ENCODE data around the gene IFNA2.

IFNA2 gene

DNA sequence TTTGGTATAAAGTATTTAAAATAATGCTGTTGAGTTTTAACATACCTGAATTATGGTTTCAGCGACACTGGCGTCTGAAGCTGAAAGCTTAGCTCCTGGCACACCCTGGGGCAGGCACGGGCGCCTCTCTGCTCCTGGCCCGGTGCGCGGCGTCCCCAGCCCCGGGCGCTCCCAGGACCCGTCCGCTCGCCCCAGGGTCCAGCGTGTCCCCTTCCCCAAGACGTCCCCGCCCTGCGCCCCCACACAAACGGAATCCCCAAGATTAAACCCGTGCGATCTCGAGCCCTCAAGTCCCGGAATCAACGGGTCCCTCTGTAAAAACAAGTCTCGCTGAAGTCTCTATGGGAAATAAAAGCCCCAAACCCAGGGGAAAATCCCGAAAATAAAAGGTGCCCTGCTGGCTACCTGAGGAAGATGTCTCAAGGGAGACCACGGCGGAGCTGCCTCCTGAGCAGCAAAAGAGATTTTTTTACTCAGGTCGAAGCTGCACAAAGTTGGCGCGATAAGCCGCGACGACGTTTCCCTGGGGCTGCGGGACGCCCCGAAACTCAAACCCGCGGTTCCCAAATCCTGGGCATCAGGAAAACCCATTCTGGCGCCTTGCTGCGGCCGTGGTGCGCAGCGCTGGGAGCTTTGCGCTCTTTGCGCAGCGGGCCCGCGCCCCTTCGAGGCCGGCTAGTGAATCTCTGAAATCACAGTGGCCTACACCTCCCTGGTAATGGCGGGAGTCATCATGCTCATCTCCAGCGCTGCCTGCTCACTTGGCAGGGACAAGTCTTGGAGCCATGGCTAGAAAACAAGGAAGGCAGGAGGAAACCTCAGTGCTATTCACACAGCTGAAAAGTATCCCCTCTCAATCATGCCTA is 17.4 kb upstream of the IFNA2 start:
- DNase-seq (ENCODE audit: insufficient read length, low spot score), result no peak
- no peak for FAIRE-seq
- TF ChIP-seq, protein P1, sequence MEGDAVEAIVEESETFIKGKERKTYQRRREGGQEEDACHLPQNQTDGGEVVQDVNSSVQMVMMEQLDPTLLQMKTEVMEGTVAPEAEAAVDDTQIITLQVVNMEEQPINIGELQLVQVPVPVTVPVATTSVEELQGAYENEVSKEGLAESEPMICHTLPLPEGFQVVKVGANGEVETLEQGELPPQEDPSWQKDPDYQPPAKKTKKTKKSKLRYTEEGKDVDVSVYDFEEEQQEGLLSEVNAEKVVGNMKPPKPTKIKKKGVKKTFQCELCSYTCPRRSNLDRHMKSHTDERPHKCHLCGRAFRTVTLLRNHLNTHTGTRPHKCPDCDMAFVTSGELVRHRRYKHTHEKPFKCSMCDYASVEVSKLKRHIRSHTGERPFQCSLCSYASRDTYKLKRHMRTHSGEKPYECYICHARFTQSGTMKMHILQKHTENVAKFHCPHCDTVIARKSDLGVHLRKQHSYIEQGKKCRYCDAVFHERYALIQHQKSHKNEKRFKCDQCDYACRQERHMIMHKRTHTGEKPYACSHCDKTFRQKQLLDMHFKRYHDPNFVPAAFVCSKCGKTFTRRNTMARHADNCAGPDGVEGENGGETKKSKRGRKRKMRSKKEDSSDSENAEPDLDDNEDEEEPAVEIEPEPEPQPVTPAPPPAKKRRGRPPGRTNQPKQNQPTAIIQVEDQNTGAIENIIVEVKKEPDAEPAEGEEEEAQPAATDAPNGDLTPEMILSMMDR (IDR thresholded peaks at IDR 0.05; ENCODE audit: insufficient read depth, missing control alignments), result no peak

DNA sequence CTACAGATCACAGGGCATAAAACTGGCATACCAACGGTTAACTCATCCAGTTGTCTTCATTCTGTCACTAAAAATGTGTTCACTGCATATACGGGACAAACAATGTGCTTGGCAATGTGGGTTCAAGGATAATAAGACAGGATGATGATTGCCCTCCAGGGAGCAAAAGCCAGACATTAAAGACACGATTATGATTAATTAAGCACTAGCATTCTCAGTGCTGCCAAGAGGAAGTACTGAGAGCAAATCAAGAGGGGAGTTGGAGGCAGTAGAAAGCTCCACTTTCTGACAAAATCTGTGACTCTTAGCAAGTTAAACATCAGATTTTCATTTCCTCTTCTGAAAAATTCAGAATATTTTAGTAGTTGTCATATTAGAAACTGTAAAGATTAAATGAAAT is 14.8 kb upstream of the IFNA2 start:
- DNase-seq (ENCODE audit: insufficient read length, low spot score) (no peak), FAIRE-seq (no peak)
- TF ChIP-seq, protein P1 (IDR thresholded peaks at IDR 0.05; ENCODE audit: insufficient read depth, missing control alignments), result no peak

DNA sequence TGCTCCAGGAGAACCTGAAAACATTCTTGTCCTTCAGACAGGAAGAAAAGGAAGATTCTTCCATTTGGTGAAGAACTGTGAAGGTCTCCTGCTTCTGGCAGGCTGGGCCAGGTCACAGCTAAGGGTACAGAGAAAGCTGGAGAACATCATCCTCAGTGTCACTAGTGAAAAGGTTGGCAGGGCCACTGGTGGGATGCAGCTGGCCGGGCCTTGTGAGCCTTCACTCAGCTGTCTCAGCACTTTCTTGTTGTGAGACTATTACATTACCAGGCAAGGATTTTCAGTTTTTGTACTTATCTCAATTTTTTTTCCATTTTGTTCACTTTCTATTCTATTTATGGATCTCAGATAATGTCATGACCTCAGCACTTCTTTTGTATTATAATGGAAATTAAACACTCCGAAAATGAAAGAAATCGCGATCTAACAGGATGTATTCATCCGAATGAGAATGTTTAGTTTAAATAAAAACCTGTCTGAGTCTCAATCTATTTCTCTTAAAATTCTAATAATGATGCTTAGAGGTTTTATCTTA is 13.8 kb upstream of the IFNA2 start:
- DNase-seq (ENCODE audit: insufficient read length, low spot score) (no peak), FAIRE-seq (no peak)
- TF ChIP-seq, protein P1 (IDR thresholded peaks at IDR 0.05; ENCODE audit: insufficient read depth, missing control alignments), result no peak

DNA sequence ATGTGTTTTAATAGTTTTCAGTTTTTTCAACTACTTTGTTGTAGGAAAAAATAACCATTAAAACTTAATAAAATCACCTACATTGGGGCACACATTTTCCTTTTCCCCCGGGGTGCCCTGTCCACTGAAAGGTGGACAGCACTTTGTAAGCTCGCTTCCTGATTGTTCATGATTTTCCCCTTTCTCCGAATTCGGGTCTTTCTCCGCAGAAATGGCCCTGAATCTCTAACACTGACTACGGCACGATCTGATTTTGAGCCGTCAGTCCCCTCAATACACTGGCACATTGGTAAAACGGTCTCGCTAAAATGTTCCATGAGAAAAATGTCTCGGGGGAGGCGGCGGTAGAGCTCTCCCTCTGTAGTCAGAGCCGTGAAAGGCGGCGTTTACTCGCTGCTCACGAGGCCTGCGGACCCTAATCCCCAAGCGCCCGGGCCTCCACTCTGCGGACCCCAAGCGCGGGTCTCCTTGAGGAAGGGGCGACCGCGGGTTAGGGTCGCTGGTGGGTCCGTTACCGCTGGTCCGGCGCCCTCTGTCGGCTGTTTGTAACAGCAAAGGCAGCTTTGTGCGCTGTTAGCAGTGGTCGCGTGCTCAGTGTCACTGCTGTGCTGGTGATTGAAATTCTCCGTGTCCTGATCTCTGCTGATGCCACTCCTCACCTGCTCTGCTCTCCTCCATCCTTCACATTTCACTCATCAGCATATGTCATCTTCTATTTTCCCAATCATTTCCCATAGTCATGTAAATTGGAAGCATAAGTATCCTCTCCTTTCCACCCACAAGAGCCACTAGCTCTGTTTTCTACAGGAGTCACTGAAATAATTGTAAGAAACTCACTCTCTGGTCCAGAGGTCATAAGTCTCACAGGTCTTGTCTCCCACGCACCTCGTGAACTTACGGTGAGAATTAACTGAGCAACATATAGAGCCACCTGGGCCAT is 10.8 kb upstream of the IFNA2 start:
- TF ChIP-seq, protein P1 (IDR thresholded peaks at IDR 0.05; ENCODE audit: insufficient read depth, missing control alignments), result peak; percentile 62
- no peak for FAIRE-seq
- DNase-seq (ENCODE audit: insufficient read length, low spot score), result no peak

DNA sequence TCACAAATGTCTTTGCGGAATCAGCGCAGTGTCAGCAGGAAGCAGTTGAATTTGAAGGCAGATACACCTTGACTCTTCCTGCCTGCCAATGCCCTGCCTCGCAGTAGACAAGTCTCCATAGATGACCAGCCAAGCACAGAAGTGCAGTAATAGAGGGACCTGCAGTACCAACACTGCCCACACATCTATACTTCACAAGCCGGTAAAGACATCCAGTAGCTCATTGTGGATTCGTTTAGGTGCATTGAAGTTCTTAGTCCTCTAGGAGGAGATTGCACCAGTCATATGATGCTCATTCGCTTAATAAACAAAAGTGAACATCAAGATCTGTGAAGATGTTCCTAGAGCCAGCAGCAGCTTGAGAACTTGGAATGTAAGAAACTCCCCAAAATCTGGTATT is 7.1 kb upstream of the IFNA2 start:
- TF ChIP-seq, protein P1 (IDR thresholded peaks at IDR 0.05; ENCODE audit: insufficient read depth, missing control alignments), result no peak
- DNase-seq (ENCODE audit: insufficient read length, low spot score), result no peak
- no peak for FAIRE-seq

DNA sequence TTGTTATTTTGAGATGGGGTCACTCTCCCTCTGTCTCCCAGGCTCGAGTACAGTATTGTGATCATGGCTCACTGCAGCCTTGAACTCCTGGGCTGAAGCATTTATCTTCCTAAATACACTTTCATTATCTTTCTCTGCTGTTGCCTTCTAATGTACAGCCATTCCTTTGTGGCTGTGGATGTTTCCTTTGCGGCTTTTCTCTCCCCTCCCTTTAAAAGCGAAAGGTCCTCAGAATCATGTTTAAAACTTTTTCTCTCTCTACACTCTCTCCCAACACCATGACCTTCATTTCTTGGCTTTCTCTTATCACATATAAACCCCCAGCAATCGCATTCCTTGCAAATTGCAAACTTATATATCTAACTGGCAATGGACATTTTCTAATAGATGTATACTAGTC is 1.6 kb downstream of the IFNA2 start:
- FAIRE-seq (no peak), DNase-seq (ENCODE audit: insufficient read length, low spot score) (no peak)
- TF ChIP-seq, protein P1 (IDR thresholded peaks at IDR 0.05; ENCODE audit: insufficient read depth, missing control alignments), result no peak

All from D721Med (cell line).